Memory B cell (primary cell): ENCODE results near the gene BCAS3.

ENCODE experiments used
- ATAC-seq: fragments of 150-1000 bp; cut with Tn5 transposase; 2 replicates; pipeline ENCODE4 v1.10.0; 2021; ENCODE audit warnings: low read depth, mild to moderate bottlenecking, moderate library complexity
- DNase-seq, 2 donors: peaks; one replicate each; pipeline ENCODE4 v3.0.0; 2022; ENCODE audit warnings: low spot score in 2 of 2
- H3K27ac Mint-ChIP-seq: one replicate; pipeline ENCODE4 v1.8.0; 2022; ENCODE audit warnings: mild to moderate bottlenecking, moderate library complexity, mixed read lengths
- H3K27me3 Mint-ChIP-seq: one replicate; pipeline ENCODE4 v1.8.0; 2022; ENCODE audit warnings: mixed read lengths
- H3K36me3 Mint-ChIP-seq: one replicate; pipeline ENCODE4 v1.8.0; 2022; ENCODE audit warnings: mild to moderate bottlenecking, mixed read lengths
- H3K4me1 Mint-ChIP-seq: one replicate; pipeline ENCODE4 v1.8.0; 2022; ENCODE audit warnings: mixed read lengths
- H3K4me3 Mint-ChIP-seq: one replicate; pipeline ENCODE4 v1.8.0; 2022; ENCODE audit warnings: mild to moderate bottlenecking, moderate library complexity, mixed read lengths
- H3K9me3 Mint-ChIP-seq: one replicate; pipeline ENCODE4 v1.8.0; 2022; ENCODE audit warnings: mixed read lengths

BCAS3 gene

DNA sequence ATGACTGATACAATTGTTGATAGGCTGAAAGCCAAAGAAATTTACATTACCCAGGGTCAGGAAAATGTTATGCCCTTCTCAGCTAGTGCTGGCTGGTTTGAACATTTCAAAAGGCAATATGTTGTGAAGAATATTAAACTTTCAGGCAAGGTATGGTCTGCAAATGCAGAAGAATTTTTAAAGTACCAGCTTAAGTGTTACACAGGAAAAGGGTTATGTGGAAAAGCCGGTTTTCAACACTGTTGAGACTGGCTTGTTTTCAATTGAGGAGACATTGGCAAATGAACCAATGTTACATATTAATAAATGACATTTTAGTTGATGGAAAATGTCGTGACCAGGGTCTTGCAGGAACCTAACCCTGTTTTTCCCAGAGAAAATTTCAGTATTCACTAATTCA, 506.1 kb downstream of the BCAS3 start:
- Mint-ChIP-seq H3K27ac (no peak overlapping the region), H3K4me3 (no peak overlapping the region), H3K4me1 (no peaks in the 10 kb centered on the region), H3K9me3 (no peaks in the 10 kb centered on the region), H3K27me3 (no peaks in the 10 kb centered on the region), H3K36me3 (no peaks in the 10 kb centered on the region)
- DNase-seq: no peak
- ATAC-seq: no peak

DNA sequence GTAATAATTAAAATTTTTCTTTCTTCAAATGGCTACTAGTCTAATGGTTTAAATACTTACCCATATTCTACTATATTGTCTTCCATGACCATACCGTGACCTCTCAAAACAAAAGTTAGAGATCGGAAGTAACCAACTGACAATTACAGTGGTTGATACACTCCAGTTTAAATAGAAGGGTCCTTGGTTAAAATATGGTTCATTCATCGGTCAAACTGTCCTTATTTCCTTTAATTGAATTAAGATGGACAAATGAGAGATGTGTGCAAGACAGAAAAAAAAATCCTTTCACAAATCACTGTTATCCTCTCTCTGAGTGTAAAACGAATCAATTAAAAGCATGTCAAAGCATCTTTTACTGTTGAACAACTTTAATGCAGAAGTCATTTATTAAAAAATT, 507.7 kb downstream of the BCAS3 start:
- H3K9me3 Mint-ChIP-seq: peaks cover 5% of the 10 kb centered on the region
- no peaks in the 10 kb centered on the region for H3K27me3 Mint-ChIP-seq
- H3K27ac Mint-ChIP-seq: no peak overlapping the region
- no peak overlapping the region for H3K4me3 Mint-ChIP-seq
- H3K4me1 Mint-ChIP-seq: peaks cover 3% of the 10 kb centered on the region
- ATAC-seq (no peak), DNase-seq (no peak)
- peaks cover 3% of the 10 kb centered on the region for H3K36me3 Mint-ChIP-seq

DNA sequence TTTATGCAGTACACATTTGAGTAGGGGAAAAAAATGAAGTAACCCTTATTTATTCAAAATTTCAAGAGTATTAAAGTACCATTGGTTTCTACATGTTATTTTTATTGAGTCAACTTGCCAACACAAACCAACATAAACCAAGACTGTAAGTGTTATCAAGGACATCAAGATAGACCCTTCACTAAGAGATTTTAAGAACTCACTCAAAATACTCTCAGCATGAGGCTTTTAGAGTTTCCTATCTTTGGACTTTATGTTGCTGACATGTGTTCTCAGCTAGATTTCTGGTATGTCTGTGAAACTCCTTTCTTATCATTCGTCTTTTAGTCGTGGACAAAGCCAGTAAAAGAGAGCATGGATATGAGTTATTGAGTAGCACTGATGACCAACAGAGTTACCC, 509.4 kb downstream of the BCAS3 start:
- H3K9me3 Mint-ChIP-seq: peaks cover 6% of the 10 kb centered on the region
- peaks cover 3% of the 10 kb centered on the region for H3K36me3 Mint-ChIP-seq
- no peak overlapping the region for H3K4me3 Mint-ChIP-seq
- H3K27ac Mint-ChIP-seq: no peak overlapping the region
- no peak for ATAC-seq
- no peak for DNase-seq
- H3K27me3 Mint-ChIP-seq: no peaks in the 10 kb centered on the region
- peaks cover 3% of the 10 kb centered on the region for H3K4me1 Mint-ChIP-seq

DNA sequence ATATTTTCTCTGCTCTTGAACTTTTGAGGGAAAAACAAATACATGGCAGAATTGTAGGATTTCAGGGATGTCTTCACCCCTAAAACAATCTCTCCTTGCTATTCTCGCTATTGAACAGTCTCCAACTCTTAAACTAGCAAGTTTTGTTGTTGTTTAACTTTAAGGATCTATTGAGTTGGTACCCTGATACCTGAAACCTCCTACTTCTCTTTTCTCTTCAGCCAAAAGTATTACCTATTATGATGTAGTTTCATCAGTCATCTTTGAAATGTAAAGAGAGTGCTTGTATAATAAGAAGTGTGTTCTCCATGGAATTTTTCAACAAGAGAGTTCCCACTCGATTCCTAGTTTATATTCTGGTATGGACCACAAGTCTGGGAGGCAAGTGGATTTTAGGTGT, 510.4 kb downstream of the BCAS3 start:
- Mint-ChIP-seq H3K27me3 (no peaks in the 10 kb centered on the region), H3K36me3 (peaks cover 3% of the 10 kb centered on the region), H3K27ac (no peak overlapping the region), H3K9me3 (peaks cover 6% of the 10 kb centered on the region), H3K4me3 (no peak overlapping the region), H3K4me1 (peaks cover 3% of the 10 kb centered on the region)
- DNase-seq (no peak), ATAC-seq (no peak)

DNA sequence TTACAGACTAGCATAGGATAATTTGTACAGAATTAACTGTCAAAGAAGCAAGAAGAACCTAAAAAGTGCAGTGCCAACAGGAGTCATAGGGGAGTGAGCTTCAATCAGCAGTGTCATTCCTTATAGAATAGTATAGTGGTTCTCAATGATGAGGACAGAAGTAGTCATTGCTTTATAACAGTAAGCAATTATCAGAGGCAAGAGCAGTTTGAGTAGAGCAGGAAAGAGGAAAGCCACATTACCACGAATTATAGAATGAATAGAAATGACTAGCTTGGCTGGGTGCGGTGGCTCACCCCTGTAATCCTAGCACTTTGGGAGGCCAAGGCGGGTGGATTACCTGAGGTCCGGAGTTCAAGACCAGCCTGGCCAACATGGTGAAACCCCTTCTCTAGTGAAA, 512.3 kb downstream of the BCAS3 start:
- H3K36me3 Mint-ChIP-seq: peaks cover 3% of the 10 kb centered on the region
- peaks cover 3% of the 10 kb centered on the region for H3K4me1 Mint-ChIP-seq
- no peaks in the 10 kb centered on the region for H3K27me3 Mint-ChIP-seq
- H3K4me3 Mint-ChIP-seq: no peak overlapping the region
- DNase-seq: no peak
- no peak overlapping the region for H3K27ac Mint-ChIP-seq
- H3K9me3 Mint-ChIP-seq: peaks cover 6% of the 10 kb centered on the region
- ATAC-seq: no peak

DNA sequence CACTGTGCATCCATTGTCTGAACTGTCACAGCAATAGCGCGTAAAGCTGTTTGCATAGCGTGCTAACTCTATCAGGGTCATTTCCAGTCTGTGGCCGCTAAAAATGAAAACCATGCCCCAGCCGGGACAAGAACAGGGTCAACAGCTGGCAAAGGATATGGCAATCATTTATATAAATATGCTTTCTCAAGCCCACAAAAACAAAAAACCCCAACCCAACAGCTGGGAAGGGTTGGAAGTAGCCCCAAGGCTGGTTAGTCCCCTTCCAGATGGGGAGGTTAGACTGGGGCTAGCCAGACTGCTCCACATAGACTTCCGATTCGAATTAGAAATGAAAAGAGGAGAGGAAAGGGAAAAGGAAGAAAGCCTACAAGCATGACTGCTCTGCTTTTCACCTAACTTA, 518.7 kb downstream of the BCAS3 start:
- Mint-ChIP-seq H3K36me3 (peaks cover 2% of the 10 kb centered on the region), H3K4me3 (no peak overlapping the region), H3K4me1 (no peaks in the 10 kb centered on the region), H3K27me3 (no peaks in the 10 kb centered on the region), H3K27ac (no peak overlapping the region), H3K9me3 (peaks cover under 1% of the 10 kb centered on the region)
- DNase-seq (no peak), ATAC-seq (no peak)

DNA sequence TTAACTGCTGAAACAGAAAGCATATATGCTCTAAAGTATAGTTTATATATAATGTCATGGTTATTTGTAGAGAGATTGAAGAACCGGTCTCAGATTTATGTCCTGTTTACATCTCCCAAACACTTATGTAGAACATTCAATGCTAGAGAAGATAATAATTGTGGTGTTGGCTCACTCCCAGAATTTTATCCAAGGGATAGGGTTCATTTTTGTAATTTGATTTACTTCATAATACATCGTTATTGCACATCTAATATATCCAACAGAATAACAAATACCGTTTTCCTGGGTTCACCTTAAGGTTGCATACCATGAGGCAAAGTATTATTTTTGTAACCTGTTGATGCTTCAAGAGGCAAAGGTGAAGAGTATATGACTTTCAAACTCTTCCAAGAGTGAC, 519.1 kb downstream of the BCAS3 start:
- ATAC-seq (no peak), DNase-seq (no peak)
- Mint-ChIP-seq H3K27me3 (no peaks in the 10 kb centered on the region), H3K4me1 (no peaks in the 10 kb centered on the region), H3K27ac (no peak overlapping the region), H3K9me3 (no peaks in the 10 kb centered on the region), H3K4me3 (no peak overlapping the region), H3K36me3 (peaks cover 4% of the 10 kb centered on the region)

DNA sequence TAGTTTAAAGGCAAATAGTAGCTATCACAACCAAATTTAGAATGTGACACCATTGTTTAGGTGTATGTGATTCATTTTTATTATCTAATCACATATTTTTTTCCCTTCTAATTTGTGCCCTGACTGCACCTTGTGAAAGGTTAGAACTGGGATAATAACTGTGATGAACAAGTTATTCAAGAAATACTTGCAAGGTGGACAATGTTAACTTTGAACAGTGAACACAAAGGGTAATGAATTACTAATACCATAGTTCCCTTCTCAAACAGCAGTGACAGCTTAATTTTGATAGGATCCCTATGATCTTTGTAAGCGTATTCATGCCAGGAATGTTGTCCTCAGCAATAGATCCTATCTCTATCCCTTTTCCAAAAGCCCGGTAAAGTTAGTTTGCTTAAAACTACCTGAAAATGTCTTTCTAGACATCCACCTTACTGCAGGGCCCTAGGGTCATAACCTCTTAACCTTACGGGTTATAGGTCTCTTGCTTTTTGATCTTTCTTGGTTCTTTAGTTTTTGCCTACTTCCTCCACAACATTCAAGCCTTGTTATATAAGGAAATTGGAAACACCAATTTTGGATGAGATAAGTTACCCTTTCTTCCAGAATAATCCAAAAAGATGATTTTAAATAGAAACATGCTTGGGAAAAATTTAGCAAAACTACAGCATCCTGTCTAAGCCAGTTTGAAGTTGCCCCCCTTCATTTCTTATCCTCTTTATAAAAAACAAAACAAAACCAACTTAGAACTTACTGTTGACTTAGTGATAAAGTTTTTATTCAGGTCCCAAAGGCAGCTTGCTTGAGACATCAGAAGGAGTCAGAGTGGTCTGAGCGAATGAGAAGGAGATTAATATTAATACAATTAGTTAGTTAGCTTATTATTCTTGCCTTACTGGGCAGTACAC, 522.0 kb downstream of the BCAS3 start:
- Mint-ChIP-seq H3K27ac (no peak overlapping the region), H3K4me3 (no peak overlapping the region), H3K36me3 (peaks cover 9% of the 10 kb centered on the region), H3K9me3 (no peaks in the 10 kb centered on the region), H3K4me1 (no peaks in the 10 kb centered on the region), H3K27me3 (no peaks in the 10 kb centered on the region)
- DNase-seq: no peak
- ATAC-seq: no peak

DNA sequence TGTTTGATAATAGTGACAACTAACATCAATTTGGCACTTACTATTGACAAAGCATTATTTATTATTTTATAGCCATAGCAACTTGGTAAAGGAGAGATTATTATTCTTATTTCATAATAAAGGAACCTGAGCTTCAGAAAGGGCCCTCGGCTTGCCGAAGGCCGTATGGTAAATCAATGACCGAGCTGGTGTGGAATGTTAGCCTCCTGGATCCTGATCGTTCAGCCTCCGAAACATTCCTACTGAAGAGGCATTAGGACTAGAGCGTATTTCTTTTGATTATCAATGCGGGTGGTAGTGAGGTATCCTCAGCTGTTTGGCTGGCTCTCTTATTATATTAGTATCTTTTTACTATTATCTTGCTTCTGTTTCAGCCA, 522.7 kb downstream of the BCAS3 start:
- no peak overlapping the region for H3K27ac Mint-ChIP-seq
- no peaks in the 10 kb centered on the region for H3K4me1 Mint-ChIP-seq
- no peaks in the 10 kb centered on the region for H3K9me3 Mint-ChIP-seq
- peaks cover 9% of the 10 kb centered on the region for H3K36me3 Mint-ChIP-seq
- DNase-seq (no peak), ATAC-seq (no peak)
- H3K27me3 Mint-ChIP-seq: no peaks in the 10 kb centered on the region
- H3K4me3 Mint-ChIP-seq: no peak overlapping the region

DNA sequence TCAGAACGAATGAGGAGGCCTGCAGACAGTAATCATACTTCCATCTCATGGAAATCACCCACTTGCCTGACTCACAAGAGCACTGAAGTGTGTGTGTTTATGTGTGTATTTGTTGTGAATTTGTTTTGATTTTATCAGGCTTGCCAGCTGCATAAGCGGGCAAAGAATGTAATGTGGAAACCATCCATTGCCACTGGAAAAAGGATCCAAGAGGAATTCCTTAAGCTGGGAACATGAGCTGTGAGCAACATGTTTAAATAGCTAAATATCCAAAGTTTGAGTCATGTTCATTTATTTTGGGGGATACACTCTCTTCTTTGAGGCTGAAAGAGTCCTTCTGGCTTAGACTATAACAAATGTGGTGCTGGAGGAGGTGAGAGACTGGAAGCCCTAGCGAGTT, 523.6 kb downstream of the BCAS3 start:
- H3K4me1 Mint-ChIP-seq: no peaks in the 10 kb centered on the region
- no peak overlapping the region for H3K27ac Mint-ChIP-seq
- DNase-seq (no peak), ATAC-seq (no peak)
- no peaks in the 10 kb centered on the region for H3K9me3 Mint-ChIP-seq
- H3K36me3 Mint-ChIP-seq: peaks cover 9% of the 10 kb centered on the region
- H3K27me3 Mint-ChIP-seq: no peaks in the 10 kb centered on the region
- no peak overlapping the region for H3K4me3 Mint-ChIP-seq

DNA sequence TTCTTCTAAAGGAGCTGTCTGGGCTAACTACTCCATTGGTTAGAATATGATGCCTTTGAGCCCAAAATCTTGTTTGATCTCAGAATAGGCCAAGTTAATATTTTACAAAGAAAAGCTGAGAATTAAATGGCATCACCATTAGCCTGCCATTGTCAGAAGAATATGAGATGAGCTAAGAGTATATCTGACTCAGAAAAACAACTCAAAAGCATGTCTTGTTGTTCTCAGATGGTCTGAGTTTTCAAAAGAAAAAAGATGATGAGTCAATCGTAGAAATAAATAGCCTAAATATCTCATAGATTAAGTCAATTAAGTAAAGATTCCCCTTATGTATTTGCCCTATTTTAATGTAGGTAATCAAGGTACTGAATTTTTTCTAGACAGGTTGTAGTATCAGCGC, 524.9 kb downstream of the BCAS3 start:
- no peaks in the 10 kb centered on the region for H3K4me1 Mint-ChIP-seq
- no peak for ATAC-seq
- DNase-seq: no peak
- H3K27me3 Mint-ChIP-seq: no peaks in the 10 kb centered on the region
- H3K4me3 Mint-ChIP-seq: no peak overlapping the region
- no peak overlapping the region for H3K27ac Mint-ChIP-seq
- H3K36me3 Mint-ChIP-seq: peaks cover 9% of the 10 kb centered on the region
- H3K9me3 Mint-ChIP-seq: no peaks in the 10 kb centered on the region

DNA sequence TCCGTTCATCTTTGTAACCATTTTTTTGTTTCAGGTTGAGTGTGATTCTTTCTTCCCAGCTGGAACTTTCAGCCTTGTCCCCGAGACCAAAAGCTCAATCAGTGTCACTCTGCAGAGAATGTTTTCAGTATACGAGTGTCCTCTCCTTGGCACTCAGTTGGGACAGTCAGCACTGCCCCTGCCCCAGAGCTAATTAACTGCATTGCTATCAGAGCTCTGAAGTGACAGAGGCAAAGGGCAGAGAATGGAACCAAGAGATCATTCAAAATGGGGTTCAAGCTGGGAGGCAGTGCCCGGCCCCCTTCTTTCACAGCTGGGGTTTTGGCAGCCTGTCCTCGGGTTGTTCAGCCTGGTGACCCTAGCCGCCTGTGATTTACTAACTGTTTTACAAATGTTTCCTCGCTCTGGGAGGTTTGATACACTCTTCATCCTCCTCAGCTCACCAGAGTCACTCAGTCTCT, 526.0 kb downstream of the BCAS3 start:
- Mint-ChIP-seq H3K36me3 (peaks cover 9% of the 10 kb centered on the region), H3K4me1 (no peaks in the 10 kb centered on the region), H3K27me3 (no peaks in the 10 kb centered on the region), H3K27ac (no peak overlapping the region), H3K4me3 (no peak overlapping the region), H3K9me3 (no peaks in the 10 kb centered on the region)
- DNase-seq: no peak
- ATAC-seq: no peak

DNA sequence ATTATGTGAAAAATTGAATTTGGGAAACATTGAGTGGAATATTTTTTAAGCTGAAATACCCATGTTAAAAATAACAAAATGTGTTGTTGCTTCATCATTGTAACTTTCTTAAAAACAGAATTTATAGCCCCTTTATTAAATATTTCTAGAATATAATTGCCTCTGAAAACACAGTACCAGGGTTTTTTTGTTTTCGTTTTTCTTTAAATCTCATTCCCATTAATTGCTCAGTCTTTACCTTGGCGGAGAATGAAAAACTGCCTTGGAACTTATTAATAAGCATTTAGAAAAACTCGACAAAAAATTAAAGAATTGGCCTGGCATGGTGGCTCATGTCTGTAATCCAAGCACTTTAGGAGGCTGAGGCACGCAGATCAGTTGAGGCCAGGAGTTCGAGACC, 526.8 kb downstream of the BCAS3 start:
- Mint-ChIP-seq H3K27me3 (no peaks in the 10 kb centered on the region), H3K4me1 (no peaks in the 10 kb centered on the region), H3K4me3 (no peak overlapping the region), H3K27ac (no peak overlapping the region), H3K9me3 (no peaks in the 10 kb centered on the region), H3K36me3 (peaks cover 9% of the 10 kb centered on the region)
- ATAC-seq: no peak
- no peak for DNase-seq

DNA sequence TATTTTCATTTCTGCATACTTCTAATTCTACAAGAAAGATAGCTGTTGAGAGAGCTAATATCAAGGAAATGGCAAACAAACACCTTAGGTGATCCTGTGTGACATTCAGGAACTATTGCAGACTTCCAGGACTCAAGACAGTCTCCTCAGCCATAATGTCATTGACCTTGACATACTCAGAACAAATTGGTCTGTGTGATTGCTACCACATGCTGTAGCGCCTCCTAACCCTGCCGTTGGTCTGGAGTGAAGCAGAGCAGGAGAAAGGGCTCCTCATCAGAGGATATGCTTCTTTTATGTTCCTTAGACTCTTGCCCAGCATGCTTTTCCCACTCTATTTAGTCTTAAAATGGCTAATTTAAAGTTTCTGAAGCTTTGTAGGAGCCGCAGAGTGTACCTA, 527.8 kb downstream of the BCAS3 start:
- Mint-ChIP-seq H3K27me3 (no peaks in the 10 kb centered on the region), H3K4me3 (no peak overlapping the region), H3K27ac (no peak overlapping the region), H3K4me1 (no peaks in the 10 kb centered on the region), H3K36me3 (peaks cover 9% of the 10 kb centered on the region), H3K9me3 (no peaks in the 10 kb centered on the region)
- no peak for ATAC-seq
- no peak for DNase-seq

DNA sequence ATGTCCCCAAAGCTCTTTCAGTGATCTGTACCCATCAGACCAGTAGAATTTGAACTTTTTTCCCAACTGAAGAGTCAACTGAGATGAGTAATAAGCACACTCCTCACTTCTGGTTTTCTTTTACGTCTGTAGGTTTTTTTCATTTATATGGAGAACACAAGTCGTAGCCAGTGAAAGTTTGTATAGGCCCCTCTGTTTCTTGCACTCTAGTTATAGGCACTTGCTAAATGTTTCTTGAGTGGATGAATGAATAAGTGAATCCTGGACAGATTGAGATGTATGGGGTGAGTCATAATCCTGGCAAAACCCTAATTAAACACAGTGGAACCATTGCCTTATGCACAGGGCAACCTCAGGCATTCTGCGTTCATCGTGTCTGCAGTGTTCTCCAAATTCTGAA, 528.3 kb downstream of the BCAS3 start:
- Mint-ChIP-seq H3K4me3 (no peak overlapping the region), H3K9me3 (no peaks in the 10 kb centered on the region), H3K27ac (no peak overlapping the region), H3K27me3 (no peaks in the 10 kb centered on the region), H3K4me1 (no peaks in the 10 kb centered on the region), H3K36me3 (peaks cover 9% of the 10 kb centered on the region)
- ATAC-seq (no peak), DNase-seq (no peak)
